Stomach smooth muscle (tissue), 2 donors: ENCODE data around the gene CCNL2.

Experiments used
- H3K27ac ChIP-seq: one replicate; pipeline ENCODE4 v1.7.0; 2013; ENCODE audit warnings: mild to moderate bottlenecking, low read length, inconsistent platforms
- H3K27me3 ChIP-seq, 2 donors: one replicate each; pipeline ENCODE4 v1.7.0; 2013; ENCODE audit warnings: low read length in 2 of 2; ENCODE audit not compliant: insufficient read depth in 2 of 2, control insufficient read depth in 1 of 2
- H3K36me3 ChIP-seq, 2 donors: one replicate each; pipeline ENCODE4 v1.7.0; 2013; ENCODE audit warnings: low read length in 2 of 2; ENCODE audit not compliant: control insufficient read depth in 2 of 2, insufficient read depth in 2 of 2
- H3K4me1 ChIP-seq: one replicate; pipeline ENCODE4 v1.7.0; 2013; ENCODE audit warnings: low read length; ENCODE audit not compliant: control insufficient read depth, insufficient read depth
- H3K4me3 ChIP-seq, 2 donors: one replicate each; pipeline ENCODE4 v1.7.0; 2013; ENCODE audit warnings: low read length in 2 of 2
- H3K9ac ChIP-seq, 2 donors: one replicate each; pipeline ENCODE4 v1.7.0; 2013; ENCODE audit warnings: low read length in 2 of 2, mild to moderate bottlenecking in 1 of 2
- H3K9me3 ChIP-seq, 2 donors: one replicate each; pipeline ENCODE4 v1.7.0; 2013; ENCODE audit warnings: low read length in 2 of 2; ENCODE audit not compliant: control insufficient read depth in 2 of 2
- donor health status: healthy.
- donor health status: Pancreatic carcinoma.

The CCNL2 gene

DNA sequence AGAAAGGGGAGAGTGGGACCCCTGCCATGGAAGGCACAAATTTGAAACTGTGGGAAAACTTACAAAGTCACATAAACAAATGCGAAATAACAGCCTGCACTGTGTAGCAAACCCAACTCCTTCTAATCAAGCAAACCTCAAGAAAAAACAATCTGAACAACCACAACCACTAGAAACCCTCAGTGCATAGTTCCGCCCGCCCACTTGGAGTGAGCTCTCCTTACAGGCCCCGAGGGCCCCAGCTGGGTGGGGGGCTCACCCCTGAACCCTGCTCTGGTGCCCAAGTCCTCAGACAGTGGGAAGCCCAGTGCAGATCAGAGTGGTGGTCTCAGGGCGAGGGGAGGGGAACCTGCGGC is 39.8 kb downstream of the CCNL2 start:
- Histone ChIP-seq H3K9ac (no peak overlapping the region), H3K4me3 (peak overlapping the region in 1 of 2 donors; percentile 78), H3K9me3 (no peaks in the 10 kb centered on the region), H3K36me3 (no peaks in the 10 kb centered on the region), H3K4me1 (peaks cover 50% of the 10 kb centered on the region), H3K27me3 (no peaks in the 10 kb centered on the region), H3K27ac (peak overlapping the region; percentile 87)

DNA sequence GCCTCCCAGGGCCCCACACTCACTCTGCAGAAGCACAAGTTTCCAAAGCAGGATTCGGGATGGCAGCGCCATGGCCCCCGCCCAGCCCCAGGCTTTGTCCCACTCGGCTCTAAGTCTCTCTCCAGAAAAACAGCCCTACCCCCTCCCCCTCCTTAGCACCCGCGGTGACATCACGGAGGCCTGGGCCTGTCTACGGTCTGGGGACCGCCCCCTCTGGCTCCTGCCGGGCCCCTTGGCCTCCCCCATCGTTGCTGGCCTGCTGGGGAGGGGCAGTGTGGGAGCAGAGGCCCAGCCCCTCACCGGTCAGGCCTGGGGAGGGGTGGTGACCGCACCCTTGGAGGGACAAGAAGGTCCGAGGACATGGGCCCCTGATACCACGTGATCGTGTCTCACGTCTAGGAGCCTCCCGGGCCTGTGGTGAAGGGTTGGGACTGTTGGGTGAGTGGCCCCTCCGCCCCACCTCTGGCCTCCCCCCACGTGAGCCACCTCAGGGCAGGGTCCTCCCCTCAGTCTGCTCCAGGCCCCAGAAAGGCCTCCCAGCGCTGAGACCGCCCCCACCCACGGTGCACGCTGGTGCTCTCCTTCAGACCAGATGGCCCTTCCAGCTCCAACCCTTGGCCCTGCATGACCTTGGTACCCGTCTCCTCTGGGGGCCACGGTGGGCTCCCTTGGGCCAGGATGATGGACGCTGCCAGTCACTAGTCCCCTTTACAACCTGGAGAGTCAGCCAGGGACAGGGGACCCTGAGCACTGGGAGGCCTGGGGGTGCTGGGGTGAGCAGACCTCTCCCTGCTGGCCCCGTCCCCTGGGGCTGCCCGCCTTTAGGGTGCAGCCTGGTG is 40.5 kb downstream of the CCNL2 start, which contains the start of gene MXRA8:
Gene MXRA8 (minus strand): TSS at position 123 of the 839 bp plus-strand sequence. CDS start 51 bp downstream, at position 72.
- H3K9ac ChIP-seq = peak within 1 kb of the TSS; percentile 57 to 80
- peaks cover 55% of the 10 kb centered on the region for H3K4me1 ChIP-seq
- no peaks in the 10 kb centered on the region for H3K36me3 ChIP-seq
- H3K9me3 ChIP-seq = no peaks in the 10 kb centered on the region
- H3K27ac ChIP-seq = peak within 1 kb of the TSS; percentile 87
- peak within 1 kb of the TSS; percentile 72 to 78 for H3K4me3 ChIP-seq
- H3K27me3 ChIP-seq = no peaks in the 10 kb centered on the region

DNA sequence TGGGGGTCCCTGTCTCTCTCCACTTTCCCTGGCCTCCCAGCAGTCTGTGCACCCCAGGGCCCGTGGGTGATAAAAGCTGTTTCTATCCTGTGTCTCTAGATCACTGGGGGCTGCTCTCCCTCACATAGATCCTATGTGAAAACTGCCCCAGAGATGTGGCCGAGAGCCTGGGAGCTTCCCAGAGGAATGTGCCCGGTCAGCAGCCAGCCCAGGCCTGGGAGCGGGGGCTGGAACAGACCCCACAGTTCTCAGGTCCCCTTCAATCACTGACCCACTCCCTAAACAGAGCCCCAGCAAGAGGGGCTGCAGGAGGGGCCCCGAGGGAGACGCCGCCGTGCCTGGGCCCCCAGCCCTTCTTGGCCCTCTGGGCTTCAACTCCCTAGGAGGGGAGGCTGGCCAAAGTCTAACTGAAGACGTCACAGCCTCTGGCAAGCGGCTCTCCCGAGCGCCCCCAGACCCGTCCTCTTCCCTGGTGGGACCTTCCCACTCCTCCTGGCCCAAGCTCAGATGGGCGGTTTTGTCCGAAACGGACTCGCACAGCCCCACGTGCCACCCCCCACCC is 41.2 kb downstream of the CCNL2 start:
- Histone ChIP-seq H3K4me1 (peaks cover 62% of the 10 kb centered on the region), H3K9ac (peak overlapping the region; percentile 57 to 80), H3K27me3 (no peaks in the 10 kb centered on the region)

DNA sequence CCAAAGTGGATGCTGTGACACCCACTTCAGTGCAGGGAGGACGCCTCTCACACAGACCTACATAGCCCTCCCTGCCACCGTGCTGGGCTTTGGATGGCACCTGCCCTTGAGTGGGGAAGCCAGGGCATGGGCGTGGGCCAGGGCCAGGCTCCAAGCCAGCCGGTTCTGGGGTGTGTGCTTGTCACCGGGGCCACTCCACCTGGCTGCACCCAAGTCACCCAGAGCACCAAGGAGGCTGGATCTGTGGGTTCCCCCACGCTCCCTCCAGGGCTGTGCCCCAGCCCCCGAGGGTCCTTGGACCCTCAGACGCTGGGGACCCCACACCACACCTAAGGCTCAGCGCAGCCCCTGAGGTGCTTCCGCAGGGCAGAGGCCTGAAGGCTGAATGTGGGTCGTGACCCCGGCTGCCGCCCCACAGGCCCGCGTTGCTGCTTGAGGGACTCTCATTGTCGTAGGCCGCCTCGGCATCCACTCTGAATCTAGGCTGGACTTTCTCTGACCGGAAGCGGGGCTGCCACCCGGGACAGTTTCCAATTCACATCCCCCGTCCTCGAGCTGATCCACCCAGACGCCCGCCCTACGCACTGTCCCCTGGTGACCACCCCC is 42.2 kb downstream of the CCNL2 start:
- no peaks in the 10 kb centered on the region for H3K27me3 ChIP-seq
- H3K27ac ChIP-seq = peak overlapping the region; percentile 87
- peaks cover 67% of the 10 kb centered on the region for H3K4me1 ChIP-seq
- peak overlapping the region; percentile 57 to 68 for H3K9ac ChIP-seq
- peaks cover 0 to 2% of the 10 kb centered on the region in 2 donors for H3K36me3 ChIP-seq
- peak overlapping the region; percentile 72 to 78 for H3K4me3 ChIP-seq
- no peaks in the 10 kb centered on the region for H3K9me3 ChIP-seq

More for the DNA sequence above, 41.2 kb downstream of the CCNL2 start:
- Histone ChIP-seq H3K27ac (peak overlapping the region; percentile 87), H3K36me3 (no peaks in the 10 kb centered on the region), H3K9me3 (no peaks in the 10 kb centered on the region), H3K4me3 (peak overlapping the region; percentile 72 to 78)

DNA sequence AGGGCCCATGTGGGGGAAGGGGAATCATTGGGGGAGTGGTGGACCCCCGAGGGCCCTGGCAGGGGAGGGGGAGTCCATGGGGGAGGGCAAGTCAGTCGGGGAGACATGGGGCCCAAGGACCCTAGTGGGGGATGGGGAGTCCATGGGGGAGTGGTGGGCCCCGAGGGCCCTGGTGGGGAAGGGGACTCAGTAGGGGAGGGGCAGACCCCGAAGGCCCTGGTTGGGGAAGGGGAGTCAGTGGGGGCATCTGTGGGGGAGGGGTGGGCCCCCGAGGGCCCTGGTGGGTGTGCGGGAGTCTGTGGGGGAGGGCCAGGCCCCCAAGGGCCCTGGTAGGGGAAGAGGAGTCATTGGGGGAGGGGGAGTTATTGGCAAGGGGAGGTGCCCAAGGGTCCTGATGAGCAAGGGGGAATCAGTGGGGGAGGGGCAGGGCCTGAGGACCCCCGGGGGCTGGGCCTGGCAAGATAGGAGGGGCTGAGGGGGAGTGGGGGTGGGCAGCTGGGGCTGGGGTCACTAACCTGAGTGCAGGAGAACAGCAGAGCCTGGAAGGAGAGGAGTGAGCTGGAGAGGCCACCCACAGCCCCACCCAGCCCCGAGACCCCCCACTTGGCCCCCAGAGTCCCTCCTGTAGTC is 42.9 kb downstream of the CCNL2 start:
- Histone ChIP-seq H3K4me3 (peak overlapping the region in 1 of 2 donors; percentile 78), H3K4me1 (peaks cover 69% of the 10 kb centered on the region), H3K9me3 (no peaks in the 10 kb centered on the region), H3K27me3 (no peaks in the 10 kb centered on the region), H3K9ac (peak overlapping the region in 1 of 2 donors; percentile 57), H3K36me3 (peaks cover 0 to 2% of the 10 kb centered on the region in 2 donors), H3K27ac (peak overlapping the region; percentile 87)

DNA sequence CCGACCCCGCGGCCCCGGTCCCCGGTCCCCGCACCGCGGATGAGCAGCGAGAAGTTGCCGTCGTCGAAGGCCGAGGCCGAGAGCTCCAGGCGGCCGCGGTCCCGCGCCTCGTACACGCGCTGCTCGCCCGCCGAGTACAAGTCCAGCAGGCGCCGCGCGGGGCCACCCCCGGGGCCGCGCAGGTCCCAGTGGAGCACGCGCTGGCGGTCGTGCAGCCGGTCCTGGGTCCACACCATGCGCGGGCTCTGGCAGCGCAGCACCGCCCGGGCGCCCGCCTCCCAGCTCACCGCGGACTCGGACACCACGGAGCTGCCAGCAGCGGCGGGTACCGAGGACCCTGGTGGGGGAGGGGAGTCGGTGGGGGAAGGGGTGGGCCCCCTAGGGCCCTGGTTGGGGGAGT is 43.7 kb downstream of the CCNL2 start:
- H3K4me3 ChIP-seq = peak overlapping the region in 1 of 2 donors; percentile 49
- no peaks in the 10 kb centered on the region for H3K9me3 ChIP-seq
- H3K27ac ChIP-seq = no peak overlapping the region
- H3K9ac ChIP-seq = no peak overlapping the region
- peaks cover 0 to 2% of the 10 kb centered on the region in 2 donors for H3K36me3 ChIP-seq
- no peaks in the 10 kb centered on the region for H3K27me3 ChIP-seq
- H3K4me1 ChIP-seq = peaks cover 62% of the 10 kb centered on the region

DNA sequence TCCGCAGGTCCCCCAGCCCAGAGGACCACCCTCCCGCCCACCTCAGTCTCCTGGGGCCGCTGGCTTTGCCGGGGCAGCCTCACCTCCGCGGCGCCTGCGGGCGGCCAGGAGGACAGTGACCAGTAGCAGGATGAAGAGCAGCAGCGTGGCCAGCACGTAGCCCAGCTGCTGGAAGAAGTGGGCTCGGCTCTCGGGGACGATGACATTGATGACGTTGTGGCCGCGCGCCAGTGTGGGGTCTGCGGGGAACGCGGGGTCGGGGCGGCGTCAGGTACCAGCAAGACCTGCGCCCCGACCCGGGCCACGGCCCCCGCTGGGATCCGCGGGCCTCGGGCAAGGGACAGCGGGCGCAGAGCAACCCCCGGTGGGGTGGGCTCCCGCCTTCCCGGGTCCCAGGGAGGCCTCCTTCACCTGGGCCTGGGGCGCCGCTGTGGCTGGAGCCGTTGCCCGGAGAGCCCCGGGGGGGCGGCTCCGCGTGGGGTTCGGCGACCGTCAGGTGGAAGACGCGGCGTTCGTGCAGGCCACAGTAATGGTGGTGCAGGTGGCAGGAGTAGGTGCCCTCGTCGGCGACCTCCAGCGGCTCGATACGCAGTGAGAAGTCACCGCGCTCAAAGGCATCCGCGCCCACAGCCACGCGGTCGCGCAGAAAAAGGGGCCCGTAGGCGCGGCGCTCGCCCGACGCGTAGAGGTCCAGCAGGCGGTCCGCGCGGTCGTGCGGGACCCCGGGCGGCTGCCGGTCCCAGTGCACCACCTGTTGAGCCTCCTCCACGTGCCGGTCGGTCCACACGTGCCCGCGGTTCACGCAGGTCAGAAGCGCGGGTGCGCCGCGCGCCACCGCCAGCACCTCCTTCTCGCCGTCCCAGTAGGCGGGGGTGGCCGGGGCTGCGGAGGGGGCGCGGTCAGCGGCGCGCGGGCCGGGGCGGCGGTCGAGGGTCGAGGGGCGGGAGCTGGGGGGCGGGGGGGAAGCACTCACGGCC is 44.6 kb downstream of the CCNL2 start:
- H3K27me3 ChIP-seq = no peaks in the 10 kb centered on the region
- H3K4me1 ChIP-seq = peaks cover 55% of the 10 kb centered on the region
- no peak overlapping the region for H3K27ac ChIP-seq

DNA sequence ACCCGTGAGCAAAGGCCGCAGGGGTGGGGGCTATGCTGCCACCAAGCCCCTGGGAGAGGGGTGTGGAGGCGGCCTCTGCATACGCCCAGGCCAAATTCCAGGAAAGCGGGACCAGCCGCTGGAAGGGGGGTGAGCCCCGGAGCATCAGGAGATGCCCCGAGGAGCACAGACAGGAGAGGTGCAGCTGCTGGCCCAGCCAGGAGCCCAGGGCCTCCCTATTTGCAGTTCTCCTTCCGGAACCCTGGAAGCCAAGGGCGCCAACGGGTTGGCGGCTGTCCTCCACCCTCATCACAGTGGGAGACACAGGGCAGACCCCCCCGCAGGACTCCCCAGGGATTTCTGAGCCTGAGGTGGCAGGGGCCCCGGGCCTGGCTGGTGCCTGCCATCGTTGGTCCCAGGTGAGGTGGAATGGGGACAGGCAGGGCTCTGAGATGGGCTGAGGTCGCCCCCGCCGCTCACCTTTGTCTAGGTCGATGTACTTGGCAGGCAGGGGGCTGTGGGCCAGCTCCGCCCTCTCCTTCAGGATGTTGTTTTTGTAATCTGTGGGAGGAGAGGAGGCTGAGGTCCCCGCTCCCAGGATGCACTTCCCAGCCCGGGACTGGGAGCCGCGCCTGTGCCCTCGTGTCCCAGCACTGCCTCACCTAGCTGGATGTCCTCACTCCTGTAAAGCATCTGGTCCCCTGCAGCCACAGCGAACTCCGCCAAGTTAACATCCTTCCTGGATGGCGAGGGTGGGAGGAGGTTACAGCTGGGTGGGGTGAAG is 45.6 kb downstream of the CCNL2 start:
- Histone ChIP-seq H3K9ac (no peak overlapping the region), H3K27me3 (no peaks in the 10 kb centered on the region), H3K9me3 (no peaks in the 10 kb centered on the region), H3K27ac (peak overlapping the region; percentile 18), H3K36me3 (peaks cover 0 to 2% of the 10 kb centered on the region in 2 donors), H3K4me1 (peaks cover 49% of the 10 kb centered on the region), H3K4me3 (no peak overlapping the region)

More for the DNA sequence above, 44.6 kb downstream of the CCNL2 start:
- peaks cover 0 to 2% of the 10 kb centered on the region in 2 donors for H3K36me3 ChIP-seq
- H3K9ac ChIP-seq = no peak overlapping the region
- H3K4me3 ChIP-seq = no peak overlapping the region
- no peaks in the 10 kb centered on the region for H3K9me3 ChIP-seq

DNA sequence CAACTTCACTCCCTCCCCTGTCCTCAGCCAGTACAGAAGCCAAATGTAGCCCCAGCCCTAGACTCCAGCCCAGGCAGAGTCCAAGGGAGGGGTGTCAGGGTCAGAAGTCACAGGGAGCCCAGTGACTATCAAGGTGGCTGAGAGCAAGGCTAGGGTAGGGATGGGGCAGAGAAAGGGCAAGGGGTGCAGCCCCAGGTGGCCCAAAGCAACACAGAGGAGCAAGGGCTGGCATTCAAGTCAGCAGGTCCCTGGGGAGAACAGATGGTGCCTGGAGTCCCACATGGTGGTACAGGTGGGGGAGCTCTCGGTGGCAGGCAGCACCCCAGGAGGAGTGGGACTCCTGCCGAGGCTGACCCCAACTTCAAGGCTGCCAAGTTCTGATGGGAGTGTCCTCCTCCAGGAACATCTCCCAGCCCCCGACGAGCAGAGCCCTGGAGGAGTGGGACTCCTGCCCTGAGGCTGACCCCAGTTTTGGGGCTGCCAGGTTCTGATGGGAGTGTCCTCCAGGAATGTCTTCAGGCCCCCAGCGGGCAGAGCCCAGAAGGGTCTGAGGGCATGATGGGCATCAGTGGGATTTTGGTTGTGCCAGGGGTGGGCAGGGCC is 46.2 kb downstream of the CCNL2 start:
- Histone ChIP-seq H3K27ac (peak overlapping the region; percentile 18), H3K4me3 (peak overlapping the region in 1 of 2 donors; percentile 35), H3K9me3 (no peaks in the 10 kb centered on the region), H3K4me1 (peaks cover 52% of the 10 kb centered on the region), H3K27me3 (no peaks in the 10 kb centered on the region), H3K9ac (no peak overlapping the region), H3K36me3 (peaks cover 0 to 2% of the 10 kb centered on the region in 2 donors)
